ENCODE measurements around the gene NDUFB6. TPM values are rescaled to one million over a fixed set of nuclear protein-coding genes. Genes with fewer than 3 reads are reported as not detected.
A peak's percentile ranks its signal among the peaks of the same experiment; 100 is the strongest.

Gene NDUFB6
- total RNA-seq, 1 experiment from 2014 or later = 95.6 TPM

DNA sequence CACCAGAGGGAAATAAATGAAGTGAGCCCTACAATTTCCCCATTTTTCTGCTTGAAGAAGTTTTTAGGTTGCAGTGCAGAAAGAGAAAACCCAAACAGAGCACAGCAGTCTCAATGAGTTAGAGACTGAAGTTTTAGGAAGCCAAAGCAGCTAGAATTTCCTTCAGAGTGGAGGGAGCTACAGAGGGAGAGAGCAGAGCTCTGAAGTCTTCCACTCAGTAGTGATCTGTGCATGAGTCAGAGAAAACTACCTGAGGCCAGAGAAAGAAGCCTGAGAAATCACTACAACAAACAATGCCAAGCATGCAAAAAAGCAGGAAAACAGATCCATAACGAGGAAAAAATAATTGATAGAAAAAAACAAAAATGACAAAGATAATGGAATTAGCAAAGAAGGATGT lies 17.9 kb upstream of the NDUFB6 start:
- Histone ChIP-seq H3K4me3 (ENCODE audit: low read length) (no peak overlapping the region), H3K9me3 (ENCODE audit: low read length) (no peaks in the 10 kb centered on the region), H3K79me2 (ENCODE audit: low read length) (no peaks in the 10 kb centered on the region), H4K20me1 (ENCODE audit: insufficient read depth, low read depth, low read length) (no peaks in the 10 kb centered on the region), H3K36me3 (ENCODE audit: insufficient read depth, low read length) (no peaks in the 10 kb centered on the region), H3K9ac (ENCODE audit: low read length) (no peak overlapping the region), H3K9me2 (replicated peaks; ENCODE audit: insufficient read depth, low read length) (no peaks in the 10 kb centered on the region), H2AFZ (ENCODE audit: low read length) (no peak overlapping the region), H3K27ac (ENCODE audit: low read length) (no peak overlapping the region), H3K4me1 (ENCODE audit: low read length) (peaks cover 9% of the 10 kb centered on the region), H3K4me2 (ENCODE audit: low read depth, low read length, poor library complexity, severe bottlenecking) (no peak overlapping the region), H3K27me3 (ENCODE audit: low read length) (no peaks in the 10 kb centered on the region)
- no peak for DNase-seq

DNA sequence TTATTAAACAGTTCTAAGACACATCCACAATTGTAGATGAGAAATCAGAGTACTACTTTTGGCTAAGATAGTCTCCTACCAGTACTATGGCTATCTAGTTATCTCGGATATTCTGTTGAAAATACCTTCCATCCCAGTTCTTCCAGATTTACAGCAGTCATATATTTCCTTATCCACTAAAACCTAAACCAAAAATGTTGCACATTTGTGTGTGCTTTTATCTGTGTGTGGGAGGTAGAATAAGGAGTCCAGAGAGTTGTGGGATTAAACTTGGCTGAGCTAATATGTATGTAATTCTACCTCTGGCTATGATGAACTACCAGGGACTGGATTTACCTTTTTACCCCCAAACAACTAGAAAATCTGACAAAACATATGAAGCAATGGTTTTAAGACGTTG lies 17.5 kb upstream of the NDUFB6 start:
- no peak overlapping the region for H2AFZ ChIP-seq (ENCODE audit: low read length)
- no peaks in the 10 kb centered on the region for H3K27me3 ChIP-seq (ENCODE audit: low read length)
- H4K20me1 ChIP-seq (ENCODE audit: insufficient read depth, low read depth, low read length) = no peaks in the 10 kb centered on the region
- peaks cover 9% of the 10 kb centered on the region for H3K4me1 ChIP-seq (ENCODE audit: low read length)
- no peaks in the 10 kb centered on the region for H3K9me3 ChIP-seq (ENCODE audit: low read length)
- H3K4me3 ChIP-seq (ENCODE audit: low read length) = no peak overlapping the region
- H3K9me2 ChIP-seq (replicated peaks; ENCODE audit: insufficient read depth, low read length) = no peaks in the 10 kb centered on the region
- H3K27ac ChIP-seq (ENCODE audit: low read length) = no peak overlapping the region
- H3K36me3 ChIP-seq (ENCODE audit: insufficient read depth, low read length) = no peaks in the 10 kb centered on the region
- no peaks in the 10 kb centered on the region for H3K79me2 ChIP-seq (ENCODE audit: low read length)
- DNase-seq = no peak
- H3K4me2 ChIP-seq (ENCODE audit: low read depth, low read length, poor library complexity, severe bottlenecking) = no peak overlapping the region
- no peak overlapping the region for H3K9ac ChIP-seq (ENCODE audit: low read length)

GRCh38 chr9:32589083-32589723 lies 16.2 kb upstream of the NDUFB6 start:
- Histone ChIP-seq H3K9me2 (replicated peaks; ENCODE audit: insufficient read depth, low read length) (no peaks in the 10 kb centered on the region), H3K9me3 (ENCODE audit: low read length) (no peaks in the 10 kb centered on the region), H3K27me3 (ENCODE audit: low read length) (no peaks in the 10 kb centered on the region), H3K4me1 (ENCODE audit: low read length) (peaks cover 9% of the 10 kb centered on the region), H3K9ac (ENCODE audit: low read length) (no peak overlapping the region), H3K4me3 (ENCODE audit: low read length) (no peak overlapping the region), H3K27ac (ENCODE audit: low read length) (no peak overlapping the region), H3K36me3 (ENCODE audit: insufficient read depth, low read length) (no peaks in the 10 kb centered on the region), H4K20me1 (ENCODE audit: insufficient read depth, low read depth, low read length) (no peaks in the 10 kb centered on the region), H3K4me2 (ENCODE audit: low read depth, low read length, poor library complexity, severe bottlenecking) (no peak overlapping the region), H3K79me2 (ENCODE audit: low read length) (no peaks in the 10 kb centered on the region), H2AFZ (ENCODE audit: low read length) (no peak overlapping the region)
- peak; percentile 80 for DNase-seq

DNA sequence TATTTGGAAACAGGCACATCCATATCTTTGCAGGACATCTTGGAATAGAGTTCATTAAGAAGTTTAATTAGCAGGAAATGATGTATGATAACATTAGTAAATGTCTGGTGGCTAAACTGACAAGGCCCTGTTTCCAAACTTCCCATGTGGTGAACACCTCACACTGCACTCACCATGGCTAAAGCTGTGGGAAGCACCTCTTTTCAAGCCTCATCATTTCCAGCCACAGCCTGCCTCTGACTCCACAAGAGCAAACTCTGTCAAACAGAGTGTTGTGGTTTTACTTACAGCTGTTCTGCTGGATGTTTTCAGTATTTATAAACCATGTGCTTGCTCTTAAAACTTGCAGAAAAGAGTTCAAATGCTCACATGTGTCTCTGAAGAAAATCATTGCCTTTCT lies 14.9 kb upstream of the NDUFB6 start:
- peaks cover 9% of the 10 kb centered on the region for H3K4me1 ChIP-seq (ENCODE audit: low read length)
- DNase-seq = no peak
- no peak overlapping the region for H2AFZ ChIP-seq (ENCODE audit: low read length)
- no peak overlapping the region for H3K27ac ChIP-seq (ENCODE audit: low read length)
- H3K4me3 ChIP-seq (ENCODE audit: low read length) = no peak overlapping the region
- no peaks in the 10 kb centered on the region for H3K9me2 ChIP-seq (replicated peaks; ENCODE audit: insufficient read depth, low read length)
- H3K4me2 ChIP-seq (ENCODE audit: low read depth, low read length, poor library complexity, severe bottlenecking) = no peak overlapping the region
- no peaks in the 10 kb centered on the region for H4K20me1 ChIP-seq (ENCODE audit: insufficient read depth, low read depth, low read length)
- no peak overlapping the region for H3K9ac ChIP-seq (ENCODE audit: low read length)
- H3K36me3 ChIP-seq (ENCODE audit: insufficient read depth, low read length) = no peaks in the 10 kb centered on the region
- no peaks in the 10 kb centered on the region for H3K27me3 ChIP-seq (ENCODE audit: low read length)
- H3K79me2 ChIP-seq (ENCODE audit: low read length) = no peaks in the 10 kb centered on the region
- H3K9me3 ChIP-seq (ENCODE audit: low read length) = no peaks in the 10 kb centered on the region

GRCh38 chr9:32584784-32585183 lies 11.8 kb upstream of the NDUFB6 start:
- Histone ChIP-seq H3K4me3 (ENCODE audit: low read length) (no peak overlapping the region), H2AFZ (ENCODE audit: low read length) (no peak overlapping the region), H4K20me1 (ENCODE audit: insufficient read depth, low read depth, low read length) (no peaks in the 10 kb centered on the region), H3K27me3 (ENCODE audit: low read length) (no peaks in the 10 kb centered on the region), H3K9me3 (ENCODE audit: low read length) (no peaks in the 10 kb centered on the region), H3K9me2 (replicated peaks; ENCODE audit: insufficient read depth, low read length) (no peaks in the 10 kb centered on the region), H3K4me2 (ENCODE audit: low read depth, low read length, poor library complexity, severe bottlenecking) (no peak overlapping the region), H3K79me2 (ENCODE audit: low read length) (no peaks in the 10 kb centered on the region), H3K4me1 (ENCODE audit: low read length) (peaks cover 16% of the 10 kb centered on the region), H3K27ac (ENCODE audit: low read length) (no peak overlapping the region), H3K9ac (ENCODE audit: low read length) (no peak overlapping the region), H3K36me3 (ENCODE audit: insufficient read depth, low read length) (no peaks in the 10 kb centered on the region)
- no peak for DNase-seq

- Histone ChIP-seq H3K27ac (ENCODE audit: low read length) (no peak overlapping the region), H3K4me2 (ENCODE audit: low read depth, low read length, poor library complexity, severe bottlenecking) (no peak overlapping the region), H3K9ac (ENCODE audit: low read length) (no peak overlapping the region), H2AFZ (ENCODE audit: low read length) (no peak overlapping the region), H3K36me3 (ENCODE audit: insufficient read depth, low read length) (no peaks in the 10 kb centered on the region), H3K79me2 (ENCODE audit: low read length) (no peaks in the 10 kb centered on the region), H3K9me3 (ENCODE audit: low read length) (no peaks in the 10 kb centered on the region), H4K20me1 (ENCODE audit: insufficient read depth, low read depth, low read length) (no peaks in the 10 kb centered on the region), H3K27me3 (ENCODE audit: low read length) (no peaks in the 10 kb centered on the region), H3K9me2 (replicated peaks; ENCODE audit: insufficient read depth, low read length) (no peaks in the 10 kb centered on the region), H3K4me1 (ENCODE audit: low read length) (peaks cover 17% of the 10 kb centered on the region), H3K4me3 (ENCODE audit: low read length) (no peak overlapping the region)
- DNase-seq = peak; percentile 88
Measured at GRCh38 chr9:32581512-32582143, 8.7 kb upstream of the NDUFB6 start.

- Histone ChIP-seq H3K9me3 (ENCODE audit: low read length) (no peaks in the 10 kb centered on the region), H3K36me3 (ENCODE audit: insufficient read depth, low read length) (no peaks in the 10 kb centered on the region), H3K79me2 (ENCODE audit: low read length) (no peaks in the 10 kb centered on the region), H3K4me3 (ENCODE audit: low read length) (no peak overlapping the region), H3K9ac (ENCODE audit: low read length) (0 out of 2 replicates have a peak overlapping the region, but pooled peaks have one; percentile 2), H4K20me1 (ENCODE audit: insufficient read depth, low read depth, low read length) (no peaks in the 10 kb centered on the region), H3K9me2 (replicated peaks; ENCODE audit: insufficient read depth, low read length) (no peaks in the 10 kb centered on the region), H2AFZ (ENCODE audit: low read length) (peak overlapping the region; percentile 3; the same call in 1 of the 2 replicates), H3K4me1 (ENCODE audit: low read length) (peaks cover 17% of the 10 kb centered on the region), H3K4me2 (ENCODE audit: low read depth, low read length, poor library complexity, severe bottlenecking) (peak overlapping the region; percentile 21), H3K27ac (ENCODE audit: low read length) (no peak overlapping the region), H3K27me3 (ENCODE audit: low read length) (no peaks in the 10 kb centered on the region)
- no peak for DNase-seq
Measured at GRCh38 chr9:32580631-32581300, 7.8 kb upstream of the NDUFB6 start.

DNA sequence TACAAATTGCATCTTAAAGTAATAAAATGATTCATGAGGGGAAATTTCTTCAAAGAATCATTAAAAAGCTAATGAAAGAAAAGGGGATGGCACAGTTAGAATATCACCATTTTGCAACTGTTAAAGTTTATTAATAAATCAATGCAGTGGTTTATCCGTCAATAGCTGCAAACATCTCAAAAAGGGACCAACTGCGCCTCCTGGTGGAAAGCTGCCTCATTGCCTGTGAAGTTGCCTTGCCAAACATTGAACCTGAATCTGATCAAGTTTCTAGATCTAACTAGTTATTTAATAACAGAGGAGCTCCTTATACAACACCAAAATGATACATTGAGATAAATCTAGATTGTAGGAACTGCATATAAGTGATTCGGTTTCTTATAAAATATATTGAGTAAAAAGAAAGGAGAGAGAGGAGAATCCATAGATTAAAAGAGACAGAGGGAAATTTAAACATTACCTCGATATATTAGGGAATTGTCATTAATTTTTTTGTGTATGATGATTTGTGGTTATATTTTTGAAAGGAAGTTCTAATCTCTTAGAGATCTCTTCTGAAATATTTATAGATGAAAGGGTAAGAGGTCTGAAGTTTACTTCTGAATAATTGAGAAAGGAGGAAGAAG lies 6.9 kb upstream of the NDUFB6 start:
- Histone ChIP-seq H3K27ac (ENCODE audit: low read length) (no peak overlapping the region), H3K79me2 (ENCODE audit: low read length) (no peaks in the 10 kb centered on the region), H3K4me1 (ENCODE audit: low read length) (peaks cover 17% of the 10 kb centered on the region), H3K9ac (ENCODE audit: low read length) (0 out of 2 replicates have a peak overlapping the region, but pooled peaks have one; percentile 45), H2AFZ (ENCODE audit: low read length) (no peak overlapping the region; the same call in 1 of the 2 replicates), H3K36me3 (ENCODE audit: insufficient read depth, low read length) (no peaks in the 10 kb centered on the region), H3K4me2 (ENCODE audit: low read depth, low read length, poor library complexity, severe bottlenecking) (peak overlapping the region; percentile 53), H3K9me3 (ENCODE audit: low read length) (no peaks in the 10 kb centered on the region), H4K20me1 (ENCODE audit: insufficient read depth, low read depth, low read length) (no peaks in the 10 kb centered on the region), H3K27me3 (ENCODE audit: low read length) (no peaks in the 10 kb centered on the region), H3K9me2 (replicated peaks; ENCODE audit: insufficient read depth, low read length) (no peaks in the 10 kb centered on the region), H3K4me3 (ENCODE audit: low read length) (no peak overlapping the region)
- peak; percentile 89 for DNase-seq

Measured in Karpas-422 (cell line).